ENCODE data around the gene FOXO3B.
A peak's percentile ranks its signal among the peaks of the same experiment; 100 is the strongest.
"Not testable (repeated sequence)": the region's sequence is repeated elsewhere in the genome, so short reads cannot be mapped to it uniquely, and the experiment has no call there.

Gene FOXO3B

DNA sequence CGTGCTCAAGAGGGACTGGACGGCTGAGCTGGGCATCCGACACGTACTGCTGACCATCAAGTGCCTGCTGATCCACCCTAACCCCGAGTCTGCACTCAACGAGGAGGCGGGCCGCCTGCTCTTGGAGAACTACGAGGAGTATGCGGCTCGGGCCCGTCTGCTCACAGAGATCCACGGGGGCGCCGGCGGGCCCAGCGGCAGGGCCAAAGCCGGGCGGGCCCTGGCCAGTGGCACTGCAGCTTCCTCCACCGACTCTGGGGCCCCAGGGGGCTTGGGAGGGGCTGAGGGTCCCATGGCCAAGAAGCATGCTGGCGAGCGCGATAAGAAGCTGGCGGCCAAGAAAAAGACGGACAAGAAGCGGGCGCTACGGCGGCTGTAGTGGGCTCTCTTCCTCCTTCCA, 4.7 kb downstream of the FOXO3B start:
- H3K27ac ChIP-seq (replicated peaks; ENCODE audit: low read length); H2AFZ ChIP-seq (ENCODE audit: low read length); H2BK5ac ChIP-seq (ENCODE audit: low read length); H3K27me3 ChIP-seq (ENCODE audit: control insufficient read depth in 3 of 3, insufficient read depth in 3 of 3, low read depth in 1 of 3, low read length in 3 of 3); H2AK5ac ChIP-seq (ENCODE audit: low read depth, low read length); H3K4me2 ChIP-seq (ENCODE audit: insufficient read depth, low read length, poor library complexity, severe bottlenecking); H4K91ac ChIP-seq (ENCODE audit: low read depth, low read length, poor library complexity); H4K8ac ChIP-seq (ENCODE audit: low read depth, low read length); H3K23ac ChIP-seq (ENCODE audit: low read depth, low read length, poor library complexity); H3K18ac ChIP-seq (ENCODE audit: low read length); H3K79me1 ChIP-seq (ENCODE audit: low read depth, low read length); H3K4ac ChIP-seq (ENCODE audit: low read length); H2BK12ac ChIP-seq (ENCODE audit: low read length); H2BK15ac ChIP-seq (ENCODE audit: low read length); H3K14ac ChIP-seq (ENCODE audit: low read length); H3K4me1 ChIP-seq (ENCODE audit: control insufficient read depth in 2 of 2, insufficient read depth in 1 of 2, low read depth in 1 of 2, low read length in 2 of 2); H2BK120ac ChIP-seq (ENCODE audit: low read depth, low read length); H3K9ac ChIP-seq (ENCODE audit: low read depth, low read length, poor library complexity); DNase-seq (ENCODE audit: low spot score): not testable (repeated sequence)
- peak overlapping the region in 1 of 2 donors; percentile 50 for H3K4me3 ChIP-seq (ENCODE audit: low read length in 2 of 2)
- H3K9me3 ChIP-seq (replicated peaks in 1 of 2; ENCODE audit: control insufficient read depth in 2 of 2, insufficient read depth in 1 of 2, low read depth in 1 of 2, low read length in 2 of 2): peaks cover 0 to 34% of the 10 kb centered on the region in 2 donors
- H3K36me3 ChIP-seq (replicated peaks in 1 of 2; ENCODE audit: control insufficient read depth in 2 of 2, insufficient read depth in 2 of 2, low read length in 2 of 2): peaks cover 6 to 51% of the 10 kb centered on the region in 2 donors
- WGBS, 2 donors (ENCODE audit: extremely low coverage in 2 of 2, insufficient read length in 2 of 2, insufficient replicate concordance in 1 of 2): no CpG with 5 or more reads among the region's 29 CpGs

DNA sequence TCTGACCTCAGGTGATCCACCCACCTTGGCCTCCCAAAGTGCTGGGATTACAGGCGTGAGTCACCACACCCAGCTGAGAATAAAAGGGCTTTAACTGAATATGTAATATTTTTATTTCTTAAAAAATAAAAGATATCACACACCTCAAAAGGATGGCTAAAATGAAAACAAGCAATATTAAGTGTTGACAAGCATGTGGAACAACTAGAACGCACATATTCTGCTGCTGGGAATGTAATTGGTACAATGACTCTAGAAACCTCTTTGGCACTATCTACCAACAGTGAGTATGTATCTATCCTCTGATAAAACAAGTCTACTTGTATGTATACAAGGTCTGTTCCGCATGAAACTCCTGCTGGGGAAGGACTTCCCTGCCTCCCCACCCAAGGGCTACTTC, 5.2 kb downstream of the FOXO3B start:
- H3K27me3 ChIP-seq (ENCODE audit: control insufficient read depth in 3 of 3, insufficient read depth in 3 of 3, low read depth in 1 of 3, low read length in 3 of 3); H2BK5ac ChIP-seq (ENCODE audit: low read length); H3K18ac ChIP-seq (ENCODE audit: low read length); H3K9ac ChIP-seq (ENCODE audit: low read depth, low read length, poor library complexity); H2BK15ac ChIP-seq (ENCODE audit: low read length); H2BK120ac ChIP-seq (ENCODE audit: low read depth, low read length); H2BK12ac ChIP-seq (ENCODE audit: low read length); H2AK5ac ChIP-seq (ENCODE audit: low read depth, low read length); H3K27ac ChIP-seq (replicated peaks; ENCODE audit: low read length); DNase-seq (ENCODE audit: low spot score); H3K4ac ChIP-seq (ENCODE audit: low read length); H2AFZ ChIP-seq (ENCODE audit: low read length); H4K8ac ChIP-seq (ENCODE audit: low read depth, low read length); H3K4me1 ChIP-seq (ENCODE audit: control insufficient read depth in 2 of 2, insufficient read depth in 1 of 2, low read depth in 1 of 2, low read length in 2 of 2); H3K79me1 ChIP-seq (ENCODE audit: low read depth, low read length); H4K91ac ChIP-seq (ENCODE audit: low read depth, low read length, poor library complexity); H3K14ac ChIP-seq (ENCODE audit: low read length); H3K4me2 ChIP-seq (ENCODE audit: insufficient read depth, low read length, poor library complexity, severe bottlenecking); H3K23ac ChIP-seq (ENCODE audit: low read depth, low read length, poor library complexity): not testable (repeated sequence)
- Histone ChIP-seq H3K9me3 (replicated peaks in 1 of 2; ENCODE audit: control insufficient read depth in 2 of 2, insufficient read depth in 1 of 2, low read depth in 1 of 2, low read length in 2 of 2) (peaks cover 0 to 36% of the 10 kb centered on the region in 2 donors), H3K36me3 (replicated peaks in 1 of 2; ENCODE audit: control insufficient read depth in 2 of 2, insufficient read depth in 2 of 2, low read length in 2 of 2) (peaks cover 8 to 55% of the 10 kb centered on the region in 2 donors), H3K4me3 (ENCODE audit: low read length in 2 of 2) (peak overlapping the region in 1 of 2 donors; percentile 50)
- WGBS, 2 donors (ENCODE audit: extremely low coverage in 2 of 2, insufficient read length in 2 of 2, insufficient replicate concordance in 1 of 2): no CpG with 5 or more reads among the region's 3 CpGs

DNA sequence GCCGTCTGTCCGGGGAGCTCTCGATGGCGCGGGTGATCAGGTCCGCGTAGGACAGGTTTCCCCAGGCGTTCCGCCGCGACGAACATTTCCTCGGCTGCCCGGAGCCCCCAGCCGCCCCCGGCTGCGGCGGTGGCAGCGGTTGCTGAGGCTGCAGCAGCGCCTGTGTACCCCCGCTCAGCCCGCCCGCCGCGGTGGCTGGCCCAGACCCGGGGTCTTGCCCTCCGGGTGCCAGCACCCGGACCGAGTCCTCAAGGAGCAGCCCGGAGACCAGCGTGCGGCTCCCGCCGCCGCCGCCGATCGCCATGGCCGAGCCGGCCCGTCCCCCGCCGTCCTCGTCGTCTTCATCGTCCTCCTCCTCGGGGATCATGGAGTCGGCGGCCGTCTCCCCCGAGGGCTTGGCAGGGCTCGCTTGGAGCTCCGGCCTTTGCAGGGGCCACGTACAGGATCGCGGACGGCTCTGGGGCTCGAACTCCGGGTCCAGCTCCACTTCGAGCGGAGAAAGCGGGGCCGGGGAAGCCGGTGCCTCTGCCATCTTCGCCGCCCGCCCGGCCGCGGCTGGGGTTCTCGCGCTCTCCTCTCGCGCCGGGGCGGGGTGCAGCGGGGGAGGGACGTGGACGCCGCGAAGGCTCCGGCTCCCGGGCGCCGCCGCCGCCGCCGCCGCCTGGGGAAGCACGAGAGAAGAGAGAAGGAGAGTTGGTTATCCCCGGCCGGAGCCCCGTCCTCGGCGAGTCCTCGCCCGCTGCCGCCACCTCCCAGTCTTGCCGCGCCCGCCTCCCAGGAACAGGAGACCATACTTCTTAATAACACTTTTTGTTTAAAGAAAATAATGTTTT, 9.5 kb downstream of the FOXO3B start:
- WGBS, 2 donors (ENCODE audit: extremely low coverage in 2 of 2, insufficient read length in 2 of 2, insufficient replicate concordance in 1 of 2): no CpG with 5 or more reads among the region's 102 CpGs

DNA sequence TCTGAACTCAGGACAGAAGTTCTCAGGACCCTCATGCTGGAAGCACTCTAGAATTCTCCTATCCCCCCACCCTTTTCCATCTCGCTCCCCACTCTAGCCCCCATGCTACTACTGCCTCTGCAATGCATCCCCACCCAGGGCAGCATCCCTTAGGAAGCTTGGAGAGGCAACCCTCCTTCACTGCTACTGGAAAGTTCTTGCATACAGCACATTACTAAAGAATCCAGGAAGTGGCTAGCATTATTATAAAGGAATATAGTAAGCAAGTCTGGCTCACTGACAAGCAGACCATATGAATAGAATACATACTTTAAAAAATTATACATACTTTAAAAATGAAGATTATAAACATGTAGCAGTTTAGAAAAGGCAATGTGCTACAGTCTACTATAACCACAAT, 13.5 kb downstream of the FOXO3B start:
- not testable (repeated sequence) for H2BK15ac ChIP-seq (ENCODE audit: low read length); H3K4me2 ChIP-seq (ENCODE audit: insufficient read depth, low read length, poor library complexity, severe bottlenecking); H2BK12ac ChIP-seq (ENCODE audit: low read length); DNase-seq (ENCODE audit: low spot score); H3K4me1 ChIP-seq (ENCODE audit: control insufficient read depth in 2 of 2, insufficient read depth in 1 of 2, low read depth in 1 of 2, low read length in 2 of 2); H3K23ac ChIP-seq (ENCODE audit: low read depth, low read length, poor library complexity); H2BK120ac ChIP-seq (ENCODE audit: low read depth, low read length); H3K9ac ChIP-seq (ENCODE audit: low read depth, low read length, poor library complexity); H3K14ac ChIP-seq (ENCODE audit: low read length); H3K4ac ChIP-seq (ENCODE audit: low read length); H3K79me1 ChIP-seq (ENCODE audit: low read depth, low read length); H3K27ac ChIP-seq (replicated peaks; ENCODE audit: low read length); H2AFZ ChIP-seq (ENCODE audit: low read length); H3K27me3 ChIP-seq (ENCODE audit: control insufficient read depth in 3 of 3, insufficient read depth in 3 of 3, low read depth in 1 of 3, low read length in 3 of 3); H2BK5ac ChIP-seq (ENCODE audit: low read length); H3K4me3 ChIP-seq (ENCODE audit: low read length in 2 of 2); H4K8ac ChIP-seq (ENCODE audit: low read depth, low read length); H4K91ac ChIP-seq (ENCODE audit: low read depth, low read length, poor library complexity); H3K18ac ChIP-seq (ENCODE audit: low read length); H2AK5ac ChIP-seq (ENCODE audit: low read depth, low read length)
- Histone ChIP-seq H3K36me3 (replicated peaks in 1 of 2; ENCODE audit: control insufficient read depth in 2 of 2, insufficient read depth in 2 of 2, low read length in 2 of 2) (peaks cover 24 to 51% of the 10 kb centered on the region in 2 donors), H3K9me3 (replicated peaks in 1 of 2; ENCODE audit: control insufficient read depth in 2 of 2, insufficient read depth in 1 of 2, low read depth in 1 of 2, low read length in 2 of 2) (peaks cover 6 to 38% of the 10 kb centered on the region in 2 donors)
- WGBS, 2 donors (ENCODE audit: extremely low coverage in 2 of 2, insufficient read length in 2 of 2, insufficient replicate concordance in 1 of 2): no CpG with 5 or more reads among the region's 1 CpG

More for the DNA sequence above, 9.5 kb downstream of the FOXO3B start:
- H3K9ac ChIP-seq (ENCODE audit: low read depth, low read length, poor library complexity); H2BK15ac ChIP-seq (ENCODE audit: low read length); DNase-seq (ENCODE audit: low spot score); H4K91ac ChIP-seq (ENCODE audit: low read depth, low read length, poor library complexity); H3K4me2 ChIP-seq (ENCODE audit: insufficient read depth, low read length, poor library complexity, severe bottlenecking); H3K27me3 ChIP-seq (ENCODE audit: control insufficient read depth in 3 of 3, insufficient read depth in 3 of 3, low read depth in 1 of 3, low read length in 3 of 3); H3K4me3 ChIP-seq (ENCODE audit: low read length in 2 of 2); H2BK120ac ChIP-seq (ENCODE audit: low read depth, low read length); H4K8ac ChIP-seq (ENCODE audit: low read depth, low read length); H2AK5ac ChIP-seq (ENCODE audit: low read depth, low read length); H2AFZ ChIP-seq (ENCODE audit: low read length); H2BK5ac ChIP-seq (ENCODE audit: low read length); H3K23ac ChIP-seq (ENCODE audit: low read depth, low read length, poor library complexity); H3K79me1 ChIP-seq (ENCODE audit: low read depth, low read length); H3K27ac ChIP-seq (replicated peaks; ENCODE audit: low read length); H2BK12ac ChIP-seq (ENCODE audit: low read length); H3K4me1 ChIP-seq (ENCODE audit: control insufficient read depth in 2 of 2, insufficient read depth in 1 of 2, low read depth in 1 of 2, low read length in 2 of 2); H3K14ac ChIP-seq (ENCODE audit: low read length); H3K4ac ChIP-seq (ENCODE audit: low read length); H3K18ac ChIP-seq (ENCODE audit: low read length): not testable (repeated sequence)
- peaks cover 30 to 68% of the 10 kb centered on the region in 2 donors for H3K36me3 ChIP-seq (replicated peaks in 1 of 2; ENCODE audit: control insufficient read depth in 2 of 2, insufficient read depth in 2 of 2, low read length in 2 of 2)
- H3K9me3 ChIP-seq (replicated peaks in 1 of 2; ENCODE audit: control insufficient read depth in 2 of 2, insufficient read depth in 1 of 2, low read depth in 1 of 2, low read length in 2 of 2): peaks cover 6 to 58% of the 10 kb centered on the region in 2 donors

All from neuronal stem cell (in vitro differentiated cells).